CD4-positive, alpha-beta T cell treated with Interleukin-6 at 100 ng/mL for 8 hours (primary cell): Measurements from ENCODE around the gene NFKBIE.
"Not testable (repeated sequence)": the region's sequence is repeated elsewhere in the genome, so short reads cannot be mapped to it uniquely, and the experiment has no call there.

Experiments
- DNase-seq: peaks from one replicate; pipeline ENCODE4 v3.0.0-alpha.2; 2020; ENCODE audit warnings: mixed read lengths, low spot score

The NFKBIE gene

GRCh38 chr6:44245912-44246662 is 19.3 kb downstream of the NFKBIE start:
- peak; percentile 76 for DNase-seq

GRCh38 chr6:44245391-44245911 is 19.9 kb downstream of the NFKBIE start:
- no peak for DNase-seq

GRCh38 chr6:44243345-44243744 is 22.0 kb downstream of the NFKBIE start:
- no peak for DNase-seq

DNA sequence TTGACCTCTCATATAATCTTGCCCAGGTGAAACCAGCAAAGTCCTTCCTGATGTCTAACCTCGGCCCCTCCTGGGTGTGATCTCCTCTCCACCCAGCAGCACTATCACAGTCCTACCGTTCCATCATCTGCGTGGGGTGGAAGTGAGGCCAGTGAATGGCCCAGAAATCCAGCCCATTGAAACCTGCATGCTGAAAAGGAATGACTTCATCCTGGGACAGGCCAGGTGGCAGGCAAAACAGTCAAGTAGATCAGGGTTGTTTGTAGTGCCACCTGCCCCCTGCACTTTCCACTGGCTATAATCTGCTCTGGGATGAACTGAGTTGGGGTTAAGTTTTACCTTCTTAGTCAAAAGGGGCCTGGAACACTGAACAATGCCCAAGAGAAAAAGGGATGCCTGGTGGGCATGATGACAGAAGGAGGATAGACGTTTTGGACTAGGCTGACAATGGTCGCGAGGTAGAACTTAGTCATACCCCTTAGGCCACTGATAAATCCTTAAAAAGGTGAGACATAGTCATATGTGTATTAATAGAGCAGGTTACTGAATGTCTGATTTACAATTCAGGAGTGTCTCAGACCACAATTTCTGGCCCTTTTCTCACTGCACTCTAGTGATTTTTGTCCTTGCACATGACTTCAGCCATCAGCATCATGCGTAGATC is 26.5 kb downstream of the NFKBIE start:
- no peak for DNase-seq

GRCh38 chr6:44237813-44238433 is 27.4 kb downstream of the NFKBIE start:
- DNase-seq, result peak; percentile 75

- peak; percentile 77 for DNase-seq
Observed at GRCh38 chr6:44237021-44237812, 28.1 kb downstream of the NFKBIE start.

DNA sequence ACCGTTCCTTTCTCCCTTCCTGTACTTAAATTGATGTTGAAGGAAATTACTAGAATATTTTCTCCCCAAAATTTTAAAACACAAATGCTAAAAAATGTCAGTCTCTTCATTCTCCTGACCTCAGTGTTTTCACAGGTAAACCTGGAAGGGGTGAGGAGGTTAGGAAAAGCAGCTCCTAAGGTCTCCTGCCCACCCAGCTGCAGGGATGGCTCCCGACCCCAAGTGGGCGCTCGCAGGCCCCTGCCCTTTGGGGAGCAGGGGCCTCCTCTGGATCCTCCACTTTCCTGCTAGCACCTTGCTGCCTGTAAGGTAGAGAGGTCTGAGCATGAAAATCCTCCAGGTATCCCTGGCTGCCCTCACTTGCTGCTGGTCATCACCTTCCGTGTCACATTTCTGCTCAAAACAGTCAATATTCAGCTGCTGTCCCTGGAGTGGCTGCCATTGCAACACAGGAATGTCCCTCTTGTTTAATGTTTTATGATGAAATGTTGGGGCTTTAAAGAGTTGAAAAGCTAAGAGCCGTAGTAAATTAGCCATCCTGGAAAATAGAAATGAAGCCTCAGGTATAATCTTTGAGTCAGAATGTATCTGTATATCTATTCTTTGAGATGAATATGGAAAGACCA is 29.3 kb downstream of the NFKBIE start:
- DNase-seq, result no peak

DNA sequence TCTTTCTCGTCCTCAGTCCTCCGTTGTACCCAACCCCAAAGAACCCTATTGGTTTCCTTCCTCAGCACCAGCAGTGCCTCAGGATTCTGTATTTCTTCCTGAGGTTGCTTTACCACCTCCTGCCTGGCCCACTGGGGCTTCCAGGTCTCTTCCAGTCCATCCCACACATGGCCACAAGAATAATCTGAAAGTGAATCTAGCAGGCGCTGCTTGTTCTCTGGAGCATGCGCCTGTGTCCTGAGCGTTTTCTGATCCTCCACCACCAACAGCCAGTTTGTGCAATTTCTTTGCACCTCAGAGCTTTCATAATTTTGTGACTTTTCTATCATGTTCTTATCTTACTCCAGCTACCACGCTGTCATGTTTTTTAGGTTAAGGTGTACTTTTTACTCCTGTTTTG is 30.1 kb downstream of the NFKBIE start:
- no peak for DNase-seq

GRCh38 chr6:44234101-44235025 is 31.0 kb downstream of the NFKBIE start:
- DNase-seq, result no peak

GRCh38 chr6:44233567-44234100 is 31.7 kb downstream of the NFKBIE start:
- no peak for DNase-seq

GRCh38 chr6:44232676-44233566 is 32.4 kb downstream of the NFKBIE start:
- DNase-seq, result no peak

DNA sequence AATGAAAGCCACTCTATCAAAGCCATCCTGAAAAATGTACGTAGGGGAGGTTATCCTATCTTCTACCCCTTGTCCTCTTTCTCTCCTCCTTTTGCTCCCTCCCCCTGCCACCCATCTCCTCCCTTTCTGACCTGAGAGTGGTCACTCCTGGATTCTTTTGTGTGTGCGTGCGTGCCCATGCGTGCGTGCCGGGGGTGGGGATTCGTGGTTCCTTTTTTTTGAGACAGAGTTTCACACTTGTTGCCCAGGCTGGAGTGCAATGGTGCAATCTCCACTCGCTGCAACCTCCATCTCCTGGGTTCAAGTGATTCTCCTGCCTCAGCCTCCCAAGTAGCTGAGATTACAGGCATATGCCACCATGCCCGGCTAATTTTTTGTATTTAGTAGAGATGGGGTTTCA is 33.9 kb downstream of the NFKBIE start:
- DNase-seq, result not testable (repeated sequence)

GRCh38 chr6:44230034-44230675 is 35.2 kb downstream of the NFKBIE start:
- DNase-seq, result no peak

DNA sequence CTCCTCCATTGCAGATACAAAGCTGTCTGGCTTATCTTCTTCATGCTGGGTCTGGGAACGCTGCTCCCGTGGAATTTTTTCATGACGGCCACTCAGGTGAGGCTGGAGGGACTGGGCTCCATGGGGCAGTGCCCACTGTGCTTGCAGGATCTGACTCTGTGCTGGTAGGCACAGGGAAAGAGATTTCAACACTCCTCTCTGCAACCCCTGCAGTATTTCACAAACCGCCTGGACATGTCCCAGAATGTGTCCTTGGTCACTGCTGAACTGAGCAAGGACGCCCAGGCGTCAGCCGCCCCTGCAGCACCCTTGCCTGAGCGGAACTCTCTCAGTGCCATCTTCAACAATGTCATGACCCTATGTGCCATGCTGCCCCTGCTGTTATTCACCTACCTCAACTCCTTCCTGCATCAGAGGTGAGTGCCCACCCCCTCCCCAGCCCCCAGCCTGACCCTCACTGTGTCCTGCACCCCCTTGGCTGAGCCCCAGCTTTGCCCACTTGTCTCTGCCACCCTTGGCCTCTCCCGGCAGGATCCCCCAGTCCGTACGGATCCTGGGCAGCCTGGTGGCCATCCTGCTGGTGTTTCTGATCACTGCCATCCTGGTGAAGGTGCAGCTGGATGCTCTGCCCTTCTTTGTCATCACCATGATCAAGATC is 35.8 kb downstream of the NFKBIE start:
- DNase-seq, result no peak

GRCh38 chr6:44228836-44229235 is 36.5 kb downstream of the NFKBIE start:
- DNase-seq, result no peak

DNA sequence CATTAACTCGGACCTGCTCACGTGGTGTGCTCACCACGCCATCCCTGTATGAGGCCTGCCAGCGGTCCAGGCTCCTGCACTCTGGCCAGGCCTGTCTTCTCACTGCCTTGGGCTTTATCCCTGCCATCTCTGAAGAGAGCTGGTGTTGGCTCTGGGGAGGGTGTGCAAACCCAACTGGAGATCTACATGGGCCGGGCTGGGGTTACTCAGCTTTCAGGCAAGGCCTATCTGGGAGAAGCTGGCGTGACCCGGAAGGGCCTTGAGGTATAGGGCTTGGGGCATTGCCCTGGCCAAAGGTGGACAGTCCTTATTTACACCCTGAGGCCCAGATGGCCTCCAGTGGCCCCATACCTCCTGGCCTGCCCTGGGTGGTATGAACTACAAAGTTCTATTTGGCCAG is 36.9 kb downstream of the NFKBIE start:
- DNase-seq, result no peak

- DNase-seq, result no peak
Observed at GRCh38 chr6:44228031-44228430, 37.3 kb downstream of the NFKBIE start.

DNA sequence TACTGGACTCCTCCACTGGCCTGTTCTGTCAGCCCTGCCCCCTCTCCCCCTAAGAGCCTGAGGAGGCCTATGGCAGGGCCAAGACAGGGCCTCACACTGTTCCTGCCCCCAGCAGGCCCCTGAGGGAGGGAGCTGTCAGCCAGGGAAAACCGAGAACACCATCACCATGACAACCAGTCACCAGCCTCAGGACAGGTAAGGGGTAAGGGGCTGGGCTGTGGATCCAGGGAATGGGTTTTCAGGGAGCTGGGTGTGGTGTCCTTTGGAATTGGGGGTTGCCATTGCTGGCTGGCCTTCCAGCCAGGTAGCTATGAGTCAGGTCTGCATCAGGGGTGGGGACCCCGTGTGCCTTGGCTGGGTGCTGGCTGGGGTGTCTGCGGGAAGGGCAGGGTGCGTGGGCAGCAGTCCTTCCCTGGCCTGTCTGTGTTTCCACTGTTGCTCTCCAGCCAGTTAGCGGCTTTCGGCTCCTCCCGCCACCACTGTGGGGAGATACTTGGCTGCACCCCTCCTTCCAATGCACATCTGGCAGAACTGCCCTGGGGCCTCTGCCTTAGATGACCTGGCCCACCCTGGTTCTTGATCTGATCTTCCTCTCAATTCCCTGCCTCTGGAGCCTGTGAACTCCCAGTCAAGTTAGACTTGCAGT is 38.1 kb downstream of the NFKBIE start:
- no peak for DNase-seq
